Stomach smooth muscle (tissue), 2 donors: ENCODE data around the gene KRI1.
A peak's percentile ranks its signal among the peaks of the same experiment; 100 is the strongest.
"Not testable (repeated sequence)": the region's sequence is repeated elsewhere in the genome, so short reads cannot be mapped to it uniquely, and the experiment has no call there.

Experiments
- H3K27ac ChIP-seq: one replicate; pipeline ENCODE4 v1.7.0; 2013; ENCODE audit warnings: mild to moderate bottlenecking, low read length, inconsistent platforms
- H3K27me3 ChIP-seq, 2 donors: one replicate each; pipeline ENCODE4 v1.7.0; 2013; ENCODE audit warnings: low read length in 2 of 2; ENCODE audit not compliant: insufficient read depth in 2 of 2, control insufficient read depth in 1 of 2
- H3K36me3 ChIP-seq, 2 donors: one replicate each; pipeline ENCODE4 v1.7.0; 2013; ENCODE audit warnings: low read length in 2 of 2; ENCODE audit not compliant: control insufficient read depth in 2 of 2, insufficient read depth in 2 of 2
- H3K4me1 ChIP-seq: one replicate; pipeline ENCODE4 v1.7.0; 2013; ENCODE audit warnings: low read length; ENCODE audit not compliant: control insufficient read depth, insufficient read depth
- H3K4me3 ChIP-seq, 2 donors: one replicate each; pipeline ENCODE4 v1.7.0; 2013; ENCODE audit warnings: low read length in 2 of 2
- H3K9ac ChIP-seq, 2 donors: one replicate each; pipeline ENCODE4 v1.7.0; 2013; ENCODE audit warnings: low read length in 2 of 2, mild to moderate bottlenecking in 1 of 2
- H3K9me3 ChIP-seq, 2 donors: one replicate each; pipeline ENCODE4 v1.7.0; 2013; ENCODE audit warnings: low read length in 2 of 2; ENCODE audit not compliant: control insufficient read depth in 2 of 2
- donor health status: healthy.
- donor health status: Pancreatic carcinoma.

KRI1 gene

GRCh38 chr19:10548746-10549276 is 17.0 kb downstream of the KRI1 start:
- H3K9ac ChIP-seq = no peak overlapping the region
- peaks cover 23 to 27% of the 10 kb centered on the region in 2 donors for H3K36me3 ChIP-seq
- H3K27me3 ChIP-seq = no peaks in the 10 kb centered on the region
- H3K9me3 ChIP-seq = no peaks in the 10 kb centered on the region
- peaks cover 15% of the 10 kb centered on the region for H3K4me1 ChIP-seq
- no peak overlapping the region for H3K27ac ChIP-seq
- H3K4me3 ChIP-seq = no peak overlapping the region

DNA sequence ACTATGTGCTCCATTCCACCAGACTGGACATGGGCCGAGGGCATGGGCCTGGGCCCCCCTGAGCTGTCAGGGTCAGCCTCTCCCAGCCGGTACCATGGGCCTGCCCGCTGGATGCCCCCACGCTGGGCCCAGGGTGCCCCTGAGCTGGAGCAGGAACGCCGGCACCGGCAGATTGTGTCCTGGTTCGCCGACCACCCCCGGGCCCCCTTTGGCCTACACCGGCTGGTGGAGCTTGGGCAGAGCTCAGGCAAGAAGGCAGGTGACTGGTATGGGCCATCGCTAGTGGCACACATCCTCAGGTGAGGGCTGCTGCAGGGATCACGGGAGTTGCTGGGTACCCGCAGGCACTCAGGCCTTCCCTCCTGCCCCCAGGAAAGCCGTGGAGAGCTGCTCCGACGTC is 19.0 kb downstream of the KRI1 start:
- H3K4me3 ChIP-seq = no peak overlapping the region
- H3K27ac ChIP-seq = no peak overlapping the region
- H3K9ac ChIP-seq = no peak overlapping the region
- H3K27me3 ChIP-seq = no peaks in the 10 kb centered on the region
- peaks cover 18% of the 10 kb centered on the region for H3K4me1 ChIP-seq
- no peaks in the 10 kb centered on the region for H3K9me3 ChIP-seq
- peaks cover 12 to 13% of the 10 kb centered on the region in 2 donors for H3K36me3 ChIP-seq

DNA sequence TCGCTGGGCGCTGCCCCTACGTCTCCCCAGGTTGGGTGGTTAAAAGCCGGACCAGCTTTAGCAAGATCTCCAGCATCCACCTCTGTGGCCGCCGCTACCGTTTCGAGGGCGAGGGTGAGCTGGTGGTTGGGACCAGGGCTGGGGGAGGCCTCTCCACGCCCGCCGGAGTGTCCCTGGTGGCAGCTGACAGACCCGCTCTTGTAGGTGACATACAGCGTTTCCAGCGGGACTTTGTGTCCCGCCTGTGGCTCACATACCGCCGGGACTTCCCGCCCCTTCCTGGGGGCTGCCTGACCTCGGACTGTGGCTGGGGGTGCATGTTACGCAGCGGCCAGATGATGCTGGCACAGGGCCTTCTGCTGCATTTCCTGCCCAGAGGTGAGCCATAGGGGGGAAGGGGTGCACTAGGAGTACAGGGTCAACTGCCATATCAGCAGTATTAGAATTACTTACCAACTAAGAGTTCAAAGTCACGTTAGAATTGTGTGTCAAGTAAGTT is 21.0 kb downstream of the KRI1 start:
- no peaks in the 10 kb centered on the region for H3K27me3 ChIP-seq
- H3K4me3 ChIP-seq = peak overlapping the region; percentile 86
- peak overlapping the region; percentile 90 to 94 for H3K9ac ChIP-seq
- no peaks in the 10 kb centered on the region for H3K9me3 ChIP-seq
- peak overlapping the region; percentile 76 for H3K27ac ChIP-seq
- H3K4me1 ChIP-seq = peaks cover 18% of the 10 kb centered on the region
- peaks cover 6 to 8% of the 10 kb centered on the region in 2 donors for H3K36me3 ChIP-seq

- Histone ChIP-seq H3K27ac (peak overlapping the region; percentile 76), H3K36me3 (peaks cover 6% of the 10 kb centered on the region in 2 donors), H3K9me3 (no peaks in the 10 kb centered on the region), H3K27me3 (no peaks in the 10 kb centered on the region), H3K4me3 (peak overlapping the region; percentile 86), H3K9ac (peak overlapping the region; percentile 90 to 94), H3K4me1 (peaks cover 18% of the 10 kb centered on the region)
Observed at GRCh38 chr19:10544242-10544752, 21.5 kb downstream of the KRI1 start.

GRCh38 chr19:10543420-10544241 is 22.2 kb downstream of the KRI1 start, which contains the start of gene ATG4D:
TSS of gene ATG4D (plus strand) at chr19:10543904. CDS start at chr19:10544091, 187 bp downstream.
- peak within 1 kb of the TSS; percentile 76 for H3K27ac ChIP-seq
- peak within 1 kb of the TSS; percentile 90 to 94 for H3K9ac ChIP-seq
- peaks cover 18% of the 10 kb centered on the region for H3K4me1 ChIP-seq
- H3K9me3 ChIP-seq = no peaks in the 10 kb centered on the region
- H3K27me3 ChIP-seq = no peaks in the 10 kb centered on the region
- peak within 1 kb of the TSS; percentile 86 for H3K4me3 ChIP-seq
- peaks cover 5% of the 10 kb centered on the region in 2 donors for H3K36me3 ChIP-seq

DNA sequence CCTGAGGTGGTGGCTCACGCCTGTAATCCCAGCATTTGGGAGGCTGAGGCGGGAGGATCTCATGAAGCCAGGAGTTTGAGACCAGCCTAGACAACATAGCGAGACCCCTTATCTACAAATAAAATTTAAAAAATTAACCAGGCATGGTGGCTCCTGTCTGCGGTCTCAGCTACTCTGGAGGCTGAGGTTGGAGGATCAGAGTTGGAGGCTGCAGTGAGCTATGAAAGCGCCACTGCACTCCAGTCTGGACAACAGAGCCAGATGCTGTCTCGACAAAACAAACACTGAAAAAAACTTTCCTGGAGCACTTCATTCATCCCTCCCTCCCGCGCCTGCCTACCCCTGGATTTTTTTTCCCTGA is 22.8 kb downstream of the KRI1 start:
- peak overlapping the region in 1 of 2 donors; percentile 94 for H3K9ac ChIP-seq
- H3K4me3 ChIP-seq = peak overlapping the region; percentile 60 to 86
- peak overlapping the region; percentile 76 for H3K27ac ChIP-seq
- H3K27me3 ChIP-seq = no peaks in the 10 kb centered on the region
- peaks cover 18% of the 10 kb centered on the region for H3K4me1 ChIP-seq
- H3K9me3 ChIP-seq = no peaks in the 10 kb centered on the region
- no peaks in the 10 kb centered on the region for H3K36me3 ChIP-seq

GRCh38 chr19:10539016-10539415 is 26.8 kb downstream of the KRI1 start:
- H3K9ac ChIP-seq, H3K36me3 ChIP-seq, H3K27me3 ChIP-seq, H3K9me3 ChIP-seq, H3K4me1 ChIP-seq, H3K4me3 ChIP-seq, H3K27ac ChIP-seq: not testable (repeated sequence)

- Histone ChIP-seq H3K27me3 (no peaks in the 10 kb centered on the region), H3K9me3 (no peaks in the 10 kb centered on the region), H3K27ac (no peak overlapping the region), H3K9ac (no peak overlapping the region), H3K36me3 (no peaks in the 10 kb centered on the region), H3K4me1 (peaks cover 4% of the 10 kb centered on the region), H3K4me3 (no peak overlapping the region)
Observed at GRCh38 chr19:10538204-10538983, 27.4 kb downstream of the KRI1 start.

DNA sequence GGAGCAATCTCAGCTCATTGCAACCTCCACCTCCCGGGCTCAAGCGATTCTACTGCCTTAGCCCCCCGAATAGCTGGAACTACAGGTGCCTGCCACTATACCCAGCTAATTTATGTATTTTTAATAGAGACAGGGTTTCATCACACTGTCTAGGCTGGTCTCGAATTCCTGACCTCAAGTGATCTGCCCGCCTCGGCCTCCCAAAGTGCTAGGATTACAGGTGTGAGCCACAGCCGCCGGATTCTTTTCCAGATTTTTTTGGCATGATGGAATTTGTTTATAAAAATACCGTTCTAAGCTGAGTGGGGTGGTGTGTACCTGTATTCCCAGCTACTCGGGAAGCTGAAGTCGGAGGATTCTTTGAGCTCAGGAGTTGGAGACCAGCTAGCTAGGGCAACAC is 28.1 kb downstream of the KRI1 start:
- Histone ChIP-seq H3K4me1 (no peaks in the 10 kb centered on the region), H3K36me3 (no peaks in the 10 kb centered on the region), H3K27me3 (no peaks in the 10 kb centered on the region), H3K9me3 (no peaks in the 10 kb centered on the region), H3K27ac (no peak overlapping the region), H3K4me3 (no peak overlapping the region), H3K9ac (no peak overlapping the region)

DNA sequence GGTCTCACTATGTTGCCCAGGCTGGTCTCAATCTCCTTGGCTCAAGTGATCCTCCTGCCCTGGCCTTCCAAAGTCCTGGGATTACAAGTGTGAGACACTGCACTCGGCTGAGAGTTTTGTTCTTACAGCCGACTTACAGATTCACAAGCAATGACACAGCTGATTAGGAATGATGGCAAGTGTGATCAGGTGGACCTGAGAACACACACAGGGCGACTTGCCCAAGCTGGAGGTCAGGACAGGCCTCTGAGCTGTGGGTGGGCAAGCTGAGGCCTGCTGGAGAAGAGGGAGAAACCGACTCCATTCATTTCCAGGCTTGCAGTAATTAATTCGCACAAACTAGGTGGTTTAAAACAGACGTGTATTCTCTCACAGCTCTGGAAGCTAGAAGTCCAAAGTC is 30.2 kb downstream of the KRI1 start:
- no peak overlapping the region for H3K27ac ChIP-seq
- H3K27me3 ChIP-seq = no peaks in the 10 kb centered on the region
- no peaks in the 10 kb centered on the region for H3K4me1 ChIP-seq
- H3K36me3 ChIP-seq = no peaks in the 10 kb centered on the region
- no peak overlapping the region for H3K9ac ChIP-seq
- peaks cover 0 to 4% of the 10 kb centered on the region in 2 donors for H3K9me3 ChIP-seq
- H3K4me3 ChIP-seq = no peak overlapping the region
